GM23248 (cell line): ENCODE measurements around the gene SLC6A16.

Source experiments
- EZH2 ChIP-seq: fragments of 200-600 bp; sonication (generic); IDR thresholded peaks from 2 replicates; pipeline ENCODE4 v1.6.1; 2018; ENCODE audit warnings: antibody characterized with exemption, mild to moderate bottlenecking; ENCODE audit not compliant: insufficient read depth, poor library complexity, severe bottlenecking
- EZH2phosphoT487 ChIP-seq: fragments of 200-600 bp; sonication (generic); IDR thresholded peaks from 2 replicates; pipeline ENCODE4 v1.6.1; 2018; ENCODE audit warnings: antibody characterized with exemption, moderate library complexity, mild to moderate bottlenecking, low read depth; ENCODE audit not compliant: insufficient read depth

- TF ChIP-seq EZH2 (no peak), EZH2phosphoT487 (no peak)
Observed at GRCh38 chr19:49333811-49334288, 8.9 kb upstream of the SLC6A16 start.
